GM12891 (cell line): ENCODE results near the gene TCF12.

Source experiments
- PAX5 ChIP-seq: IDR thresholded peaks from 2 replicates; pipeline ENCODE4 v1.6.1; 2011; ENCODE audit warnings: low read length, moderate library complexity, mild to moderate bottlenecking; ENCODE audit not compliant: insufficient read depth, severe bottlenecking
- POLR2A ChIP-seq: IDR thresholded peaks from 2 replicates; pipeline ENCODE4 v1.6.1; 2011; ENCODE audit warnings: low read depth, low read length, control low read depth
- POLR2AphosphoS5 ChIP-seq: IDR thresholded peaks from 2 replicates; pipeline ENCODE4 v1.6.1; 2011; ENCODE audit warnings: low read depth, low read length, control low read depth
- SPI1 ChIP-seq: IDR thresholded peaks from 2 replicates; pipeline ENCODE4 v1.6.1; 2011; ENCODE audit warnings: low read depth, low read length, control low read depth
- TAF1 ChIP-seq: IDR thresholded peaks from 2 replicates; pipeline ENCODE4 v1.6.1; 2011; ENCODE audit warnings: low read depth, low read length, control low read depth

DNA sequence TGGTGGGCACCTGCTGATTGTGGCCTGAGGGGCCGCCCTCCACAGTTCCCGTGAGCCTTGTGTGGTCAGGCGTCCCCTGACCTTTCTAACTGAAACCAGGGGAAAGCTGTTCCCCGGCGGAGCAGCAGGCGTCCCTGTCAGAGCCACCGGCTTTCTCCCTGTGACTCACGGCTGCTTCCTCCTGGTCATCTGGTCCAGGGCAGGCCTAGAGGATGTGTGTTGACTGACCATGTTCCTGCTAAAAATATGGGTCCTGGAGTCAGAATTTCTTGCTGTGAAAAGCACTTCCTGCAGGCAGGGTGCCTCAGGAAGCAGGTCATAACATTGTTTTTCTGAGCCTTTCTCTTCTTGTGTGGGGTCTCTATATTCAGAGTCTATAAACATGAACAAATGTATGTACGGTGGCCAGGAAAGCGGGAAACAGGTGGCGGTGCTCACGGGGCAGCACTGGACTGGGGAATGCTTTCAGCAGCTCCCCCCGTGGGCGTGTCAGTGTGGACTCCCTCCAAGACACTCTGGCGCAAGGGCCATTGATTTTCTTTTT lies 419.5 kb downstream of the TCF12 start:
- TF ChIP-seq POLR2AphosphoS5: no peak
- no peak for TF ChIP-seq POLR2A
- TF ChIP-seq TAF1: no peak
- TF ChIP-seq PAX5: no peak
- TF ChIP-seq SPI1: no peak
